Nephron (organoid): ENCODE measurements around the gene DLX2.
"Not testable (repeated sequence)": the region's sequence is repeated elsewhere in the genome, so short reads cannot be mapped to it uniquely, and the experiment has no call there.

Experiments used
- H3K27ac Mint-ChIP-seq, 3 experiments: 2 replicates each; pipeline ENCODE4 v1.8.0; 2020; ENCODE audit warnings: mixed read lengths in 3 of 3, mild to moderate bottlenecking in 2 of 3, moderate library complexity in 1 of 3
- H3K27me3 Mint-ChIP-seq: 2 replicates; pipeline ENCODE4 v1.8.0; 2021; ENCODE audit warnings: low read depth, mild to moderate bottlenecking, moderate library complexity, mixed read lengths
- H3K36me3 Mint-ChIP-seq: 2 replicates; pipeline ENCODE4 v1.8.0; 2020; ENCODE audit warnings: low read depth, mixed read lengths
- H3K4me1 Mint-ChIP-seq: 2 replicates; pipeline ENCODE4 v1.8.0; 2020; ENCODE audit warnings: mixed read lengths
- H3K4me3 Mint-ChIP-seq, 3 experiments: 2 replicates each; pipeline ENCODE4 v1.8.0; 2020; ENCODE audit warnings: mild to moderate bottlenecking in 3 of 3, mixed read lengths in 3 of 3, moderate library complexity in 2 of 3
- H3K9me3 Mint-ChIP-seq: 2 replicates; pipeline ENCODE4 v1.8.0; 2020; ENCODE audit warnings: mixed read lengths
- TF ChIP-seq, protein P1 (sequence below), 3 experiments: fragments of 200-600 bp; sonication (generic); IDR thresholded peaks; one replicate each; pipeline ENCODE4 v1.5.0; 2021; ENCODE audit warnings: antibody characterized with exemption in 3 of 3; ENCODE audit not compliant: unreplicated experiment in 3 of 3

Gene DLX2

DNA sequence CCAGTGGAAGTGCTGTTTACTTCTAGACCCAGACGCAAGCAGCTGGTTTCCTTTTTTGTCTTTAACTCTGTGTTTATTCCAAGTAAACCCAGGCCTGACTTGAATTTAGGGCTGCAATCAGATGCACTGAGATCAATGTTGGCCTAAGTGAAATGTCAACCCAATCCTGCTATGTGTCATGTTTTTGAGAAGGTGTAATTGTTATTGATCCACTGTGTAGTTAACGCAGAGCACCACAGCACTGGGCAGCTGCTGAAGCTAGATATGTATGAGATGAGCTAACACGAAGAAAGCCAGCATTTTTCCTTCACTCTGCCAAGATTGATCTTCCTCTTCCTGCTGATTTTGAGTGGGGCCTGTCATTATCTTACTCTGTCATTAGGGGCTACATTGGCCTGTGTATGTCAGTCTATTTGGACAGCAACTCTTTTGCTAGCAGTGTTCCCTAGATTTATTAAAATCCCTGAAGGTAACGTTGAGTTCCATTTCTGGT is 36.3 kb downstream of the DLX2 start:
- H3K27me3 Mint-ChIP-seq = no peaks in the 10 kb centered on the region
- H3K9me3 Mint-ChIP-seq = no peaks in the 10 kb centered on the region
- no peaks in the 10 kb centered on the region for H3K4me1 Mint-ChIP-seq
- peaks cover 5% of the 10 kb centered on the region for H3K36me3 Mint-ChIP-seq
- TF ChIP-seq, protein P1, sequence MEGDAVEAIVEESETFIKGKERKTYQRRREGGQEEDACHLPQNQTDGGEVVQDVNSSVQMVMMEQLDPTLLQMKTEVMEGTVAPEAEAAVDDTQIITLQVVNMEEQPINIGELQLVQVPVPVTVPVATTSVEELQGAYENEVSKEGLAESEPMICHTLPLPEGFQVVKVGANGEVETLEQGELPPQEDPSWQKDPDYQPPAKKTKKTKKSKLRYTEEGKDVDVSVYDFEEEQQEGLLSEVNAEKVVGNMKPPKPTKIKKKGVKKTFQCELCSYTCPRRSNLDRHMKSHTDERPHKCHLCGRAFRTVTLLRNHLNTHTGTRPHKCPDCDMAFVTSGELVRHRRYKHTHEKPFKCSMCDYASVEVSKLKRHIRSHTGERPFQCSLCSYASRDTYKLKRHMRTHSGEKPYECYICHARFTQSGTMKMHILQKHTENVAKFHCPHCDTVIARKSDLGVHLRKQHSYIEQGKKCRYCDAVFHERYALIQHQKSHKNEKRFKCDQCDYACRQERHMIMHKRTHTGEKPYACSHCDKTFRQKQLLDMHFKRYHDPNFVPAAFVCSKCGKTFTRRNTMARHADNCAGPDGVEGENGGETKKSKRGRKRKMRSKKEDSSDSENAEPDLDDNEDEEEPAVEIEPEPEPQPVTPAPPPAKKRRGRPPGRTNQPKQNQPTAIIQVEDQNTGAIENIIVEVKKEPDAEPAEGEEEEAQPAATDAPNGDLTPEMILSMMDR (IDR thresholded peaks at IDR 0.05; ENCODE audit: unreplicated experiment in 3 of 3) = no peak
- no peak overlapping the region for H3K27ac Mint-ChIP-seq
- no peak overlapping the region for H3K4me3 Mint-ChIP-seq

DNA sequence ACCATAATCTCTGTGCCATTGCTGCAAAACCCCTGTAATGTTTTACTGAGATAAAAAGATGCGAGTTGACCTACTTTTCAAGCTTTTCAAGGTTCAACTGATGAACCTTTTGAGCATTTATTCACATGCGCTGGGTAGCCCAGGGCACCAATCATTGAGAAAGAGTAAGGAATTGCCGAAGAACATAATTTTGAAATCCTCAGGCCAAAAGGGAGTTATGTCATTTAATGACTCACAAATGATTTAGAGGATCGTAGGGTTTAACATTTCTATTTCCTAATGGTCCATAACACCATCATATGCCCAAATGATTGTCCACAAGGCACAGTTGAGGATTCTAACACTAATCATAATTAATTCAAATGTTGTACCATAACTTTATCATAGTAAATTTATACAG is 37.6 kb downstream of the DLX2 start:
- H3K4me3 Mint-ChIP-seq = no peak overlapping the region
- H3K36me3 Mint-ChIP-seq = peaks cover 5% of the 10 kb centered on the region
- H3K27ac Mint-ChIP-seq = no peak overlapping the region
- TF ChIP-seq, protein P1 (IDR thresholded peaks at IDR 0.05; ENCODE audit: unreplicated experiment in 3 of 3) = no peak
- peaks cover 2% of the 10 kb centered on the region for H3K27me3 Mint-ChIP-seq
- no peaks in the 10 kb centered on the region for H3K4me1 Mint-ChIP-seq
- H3K9me3 Mint-ChIP-seq = no peaks in the 10 kb centered on the region

DNA sequence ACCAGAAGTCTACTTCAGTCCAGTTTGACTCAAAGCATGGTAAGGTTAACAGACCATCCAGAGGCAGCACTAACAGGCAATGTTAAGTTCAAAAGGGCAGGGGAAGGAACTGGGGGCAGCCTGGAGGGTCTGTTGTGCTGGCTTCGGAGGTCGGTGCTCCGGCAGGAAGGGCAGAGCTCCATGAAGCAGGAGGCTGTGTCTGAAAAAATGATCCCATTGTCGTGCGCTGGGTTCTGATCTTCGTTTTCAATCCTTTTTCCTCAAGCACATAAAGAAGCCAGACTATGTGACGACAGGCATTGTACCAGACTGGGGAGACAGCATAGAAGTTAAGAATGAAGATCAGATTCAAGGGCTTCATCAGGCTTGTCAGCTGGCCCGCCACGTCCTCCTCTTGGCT is 39.3 kb downstream of the DLX2 start:
- no peak overlapping the region for H3K27ac Mint-ChIP-seq
- H3K9me3 Mint-ChIP-seq = no peaks in the 10 kb centered on the region
- no peaks in the 10 kb centered on the region for H3K4me1 Mint-ChIP-seq
- H3K27me3 Mint-ChIP-seq = peaks cover 6% of the 10 kb centered on the region
- H3K36me3 Mint-ChIP-seq = peaks cover 5% of the 10 kb centered on the region
- no peak overlapping the region for H3K4me3 Mint-ChIP-seq
- TF ChIP-seq, protein P1 (IDR thresholded peaks at IDR 0.05; ENCODE audit: unreplicated experiment in 3 of 3) = no peak

DNA sequence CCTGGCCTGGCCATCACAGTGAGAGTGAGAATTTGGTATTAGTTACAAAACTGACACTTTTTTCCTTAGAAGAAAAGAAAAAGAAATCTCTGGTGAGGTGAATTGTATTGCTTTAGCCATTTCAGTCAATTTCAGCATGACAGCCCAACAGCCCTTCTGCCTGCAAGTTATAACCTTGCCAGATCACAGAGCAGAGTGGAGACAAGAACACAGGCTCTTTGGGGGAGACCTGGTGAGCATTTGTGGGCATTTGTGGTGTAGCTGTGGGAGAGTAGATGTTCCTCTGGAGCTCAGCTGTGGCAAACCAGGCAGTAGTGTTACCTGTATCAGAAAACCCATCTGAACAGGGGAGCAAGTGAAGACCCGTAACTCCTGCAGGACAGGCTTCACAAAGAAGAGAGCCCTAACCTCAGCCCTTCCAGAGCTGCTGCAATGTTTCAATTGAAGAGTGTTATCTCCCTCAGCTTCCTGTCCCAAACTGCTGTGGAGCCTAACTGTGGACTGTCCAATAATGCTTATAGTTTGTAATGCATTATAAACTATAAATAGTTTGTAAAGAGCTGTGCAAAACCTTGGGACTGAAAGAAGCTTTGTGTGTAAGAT is 40.2 kb downstream of the DLX2 start:
- H3K9me3 Mint-ChIP-seq = no peaks in the 10 kb centered on the region
- peaks cover 5% of the 10 kb centered on the region for H3K36me3 Mint-ChIP-seq
- peaks cover 6% of the 10 kb centered on the region for H3K27me3 Mint-ChIP-seq
- H3K27ac Mint-ChIP-seq = no peak overlapping the region
- no peaks in the 10 kb centered on the region for H3K4me1 Mint-ChIP-seq
- H3K4me3 Mint-ChIP-seq = no peak overlapping the region
- TF ChIP-seq, protein P1 (IDR thresholded peaks at IDR 0.05; ENCODE audit: unreplicated experiment in 3 of 3) = no peak

DNA sequence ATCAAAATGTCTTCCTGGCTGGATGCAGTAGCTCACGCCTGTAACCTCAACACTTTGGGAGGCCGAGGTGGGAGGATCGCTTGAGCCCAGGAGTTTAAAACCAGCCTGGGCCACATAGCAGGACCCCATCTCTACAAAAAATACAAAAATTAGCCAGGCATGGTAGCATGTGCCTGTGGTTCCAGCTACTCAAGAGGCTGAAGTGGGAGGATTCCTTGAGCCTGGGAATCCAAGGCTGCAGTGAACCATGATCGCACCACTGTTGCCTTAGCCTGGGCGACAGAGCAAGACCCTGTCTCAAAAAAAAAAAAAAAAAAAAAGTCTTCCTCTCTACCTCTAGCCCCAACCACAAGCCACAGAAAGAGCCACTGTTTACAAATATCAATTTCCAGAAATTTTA is 42.6 kb downstream of the DLX2 start:
- not testable (repeated sequence) for H3K4me3 Mint-ChIP-seq, H3K36me3 Mint-ChIP-seq, H3K27me3 Mint-ChIP-seq

DNA sequence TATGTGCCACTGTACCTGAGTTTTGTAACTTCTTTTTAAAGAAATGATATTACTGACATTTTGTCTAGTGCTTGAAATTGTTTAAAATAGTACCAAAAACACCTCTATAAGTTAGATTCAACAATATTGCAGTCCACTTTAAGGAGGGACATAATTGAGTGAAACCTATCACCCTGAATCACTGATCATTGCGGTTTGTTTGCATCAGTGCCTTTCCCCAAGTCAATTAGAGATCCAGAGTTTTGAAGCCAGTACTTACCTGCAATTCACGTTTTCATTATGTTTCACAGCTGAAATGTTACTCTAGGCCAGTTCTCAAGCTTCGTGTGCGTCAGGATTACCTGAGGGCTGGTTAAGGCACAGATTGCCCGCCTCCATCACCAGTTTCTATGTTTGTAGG is 44.0 kb downstream of the DLX2 start:
- TF ChIP-seq, protein P1 (IDR thresholded peaks at IDR 0.05; ENCODE audit: unreplicated experiment in 3 of 3) = no peak

More for the DNA sequence above, 42.6 kb downstream of the DLX2 start:
- H3K4me1 Mint-ChIP-seq, H3K27ac Mint-ChIP-seq, H3K9me3 Mint-ChIP-seq: not testable (repeated sequence)

More for the DNA sequence above, 44.0 kb downstream of the DLX2 start:
- H3K27me3 Mint-ChIP-seq = peaks cover 6% of the 10 kb centered on the region
- H3K4me3 Mint-ChIP-seq = no peak overlapping the region
- H3K9me3 Mint-ChIP-seq = no peaks in the 10 kb centered on the region
- no peak overlapping the region for H3K27ac Mint-ChIP-seq
- H3K36me3 Mint-ChIP-seq = peaks cover 5% of the 10 kb centered on the region
- H3K4me1 Mint-ChIP-seq = peaks cover 2% of the 10 kb centered on the region
